Neural crest cell (in vitro differentiated cells): ENCODE results near the gene C2orf66. TPM values are rescaled to one million over a fixed set of nuclear protein-coding genes. Genes with fewer than 3 reads are reported as not detected.

ENCODE experiments used
- DNase-seq: peaks from one replicate; pipeline ENCODE4 v3.0.0; 2021; ENCODE audit warnings: low read depth, mixed read lengths, low spot score
- H3K27ac Mint-ChIP-seq: one replicate; pipeline ENCODE4 v1.8.0; 2021; ENCODE audit warnings: mild to moderate bottlenecking, mixed read lengths; ENCODE audit not compliant: unreplicated experiment
- H3K27me3 Mint-ChIP-seq: 2 replicates; pipeline ENCODE4 v1.8.0; 2021; ENCODE audit warnings: low read depth, mild to moderate bottlenecking, mixed read lengths
- H3K36me3 Mint-ChIP-seq: 2 replicates; pipeline ENCODE4 v1.8.0; 2021; ENCODE audit warnings: low read depth, mild to moderate bottlenecking, mixed read lengths
- H3K4me1 Mint-ChIP-seq: 2 replicates; pipeline ENCODE4 v1.8.0; 2021; ENCODE audit warnings: mixed read lengths
- H3K4me3 Mint-ChIP-seq: one replicate; pipeline ENCODE4 v1.8.0; 2021; ENCODE audit warnings: mild to moderate bottlenecking, mixed read lengths
- H3K9me3 Mint-ChIP-seq: 2 replicates; pipeline ENCODE4 v1.8.0; 2021; ENCODE audit warnings: mixed read lengths
- total RNA-seq: library from RNA; stranded (reverse); gene quantifications from 2 replicates; pipeline ENCODE4 v1.2.1, GENCODE V29; 2021
- TF ChIP-seq, protein P1 (sequence below): fragments of 200-600 bp; sonication (generic); conservative IDR thresholded peaks from 2 replicates; pipeline ENCODE4 v1.5.0; 2021; ENCODE audit warnings: antibody characterized with exemption, mild to moderate bottlenecking

The C2orf66 gene
- total RNA-seq, 1 donor from 2014 or later: not detected

DNA sequence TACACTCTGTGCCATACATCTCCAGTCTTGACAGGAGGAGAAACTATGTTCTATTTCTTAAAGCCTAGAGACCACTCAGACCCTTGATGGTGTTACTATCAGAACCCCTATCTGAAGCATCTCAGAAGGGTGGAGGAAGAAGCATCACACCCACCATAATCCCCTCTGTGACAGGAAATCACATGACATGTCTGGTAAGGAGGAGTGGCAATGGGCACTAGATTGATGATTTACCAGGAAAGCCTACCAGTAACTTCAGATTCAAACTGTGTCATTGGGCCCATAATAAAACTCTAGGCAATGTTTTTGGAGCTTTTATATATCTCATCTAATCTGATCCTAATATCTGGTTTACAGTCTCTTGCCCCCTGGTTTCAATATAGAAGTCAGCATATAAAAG is 37.1 kb upstream of the C2orf66 start:
- Mint-ChIP-seq H3K36me3 (peaks cover 10% of the 10 kb centered on the region), H3K9me3 (no peaks in the 10 kb centered on the region), H3K4me1 (no peaks in the 10 kb centered on the region), H3K4me3 (no peak overlapping the region), H3K27me3 (no peaks in the 10 kb centered on the region), H3K27ac (no peak overlapping the region)
- DNase-seq: no peak
- TF ChIP-seq, protein P1, sequence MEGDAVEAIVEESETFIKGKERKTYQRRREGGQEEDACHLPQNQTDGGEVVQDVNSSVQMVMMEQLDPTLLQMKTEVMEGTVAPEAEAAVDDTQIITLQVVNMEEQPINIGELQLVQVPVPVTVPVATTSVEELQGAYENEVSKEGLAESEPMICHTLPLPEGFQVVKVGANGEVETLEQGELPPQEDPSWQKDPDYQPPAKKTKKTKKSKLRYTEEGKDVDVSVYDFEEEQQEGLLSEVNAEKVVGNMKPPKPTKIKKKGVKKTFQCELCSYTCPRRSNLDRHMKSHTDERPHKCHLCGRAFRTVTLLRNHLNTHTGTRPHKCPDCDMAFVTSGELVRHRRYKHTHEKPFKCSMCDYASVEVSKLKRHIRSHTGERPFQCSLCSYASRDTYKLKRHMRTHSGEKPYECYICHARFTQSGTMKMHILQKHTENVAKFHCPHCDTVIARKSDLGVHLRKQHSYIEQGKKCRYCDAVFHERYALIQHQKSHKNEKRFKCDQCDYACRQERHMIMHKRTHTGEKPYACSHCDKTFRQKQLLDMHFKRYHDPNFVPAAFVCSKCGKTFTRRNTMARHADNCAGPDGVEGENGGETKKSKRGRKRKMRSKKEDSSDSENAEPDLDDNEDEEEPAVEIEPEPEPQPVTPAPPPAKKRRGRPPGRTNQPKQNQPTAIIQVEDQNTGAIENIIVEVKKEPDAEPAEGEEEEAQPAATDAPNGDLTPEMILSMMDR: no peak

DNA sequence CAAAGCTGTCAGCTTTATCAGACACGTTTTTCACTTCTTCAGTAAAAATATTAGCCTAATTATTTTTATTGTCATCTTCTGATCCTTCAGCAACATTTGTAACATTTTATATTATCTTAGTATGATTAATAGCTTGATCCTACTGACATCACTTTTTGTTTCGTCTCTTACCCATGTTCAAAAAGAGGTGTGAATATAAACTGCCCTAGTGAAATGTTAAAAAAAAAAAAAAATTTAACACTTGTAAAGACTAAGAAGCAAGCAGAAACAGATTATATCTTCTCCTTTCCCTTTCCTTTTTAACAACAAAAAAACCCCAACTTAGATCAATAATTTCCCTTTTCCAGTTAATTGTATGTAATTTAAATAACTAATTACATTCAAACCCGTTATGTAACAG is 36.2 kb upstream of the C2orf66 start:
- Mint-ChIP-seq H3K4me3 (no peak overlapping the region), H3K27me3 (no peaks in the 10 kb centered on the region), H3K9me3 (no peaks in the 10 kb centered on the region), H3K27ac (no peak overlapping the region), H3K4me1 (no peaks in the 10 kb centered on the region), H3K36me3 (peaks cover 12% of the 10 kb centered on the region)
- TF ChIP-seq, protein P1: no peak
- DNase-seq: no peak

DNA sequence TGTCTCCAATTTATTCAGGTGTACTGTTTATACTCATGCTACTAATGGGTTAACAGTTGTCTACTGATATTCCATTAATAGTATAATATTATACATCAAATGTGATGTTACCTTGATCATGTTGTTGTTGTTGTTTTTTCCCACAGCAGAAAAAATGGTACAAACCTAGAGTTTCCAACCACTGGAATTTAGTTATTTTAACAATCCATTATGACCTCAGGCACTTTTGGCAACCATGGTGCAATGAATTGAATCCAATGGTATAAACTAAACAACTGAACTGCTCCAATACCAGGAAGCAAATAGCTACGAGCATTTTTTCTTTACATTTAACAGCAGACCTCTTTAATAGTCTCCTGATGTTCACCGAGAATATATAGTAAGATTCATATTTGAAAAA is 31.0 kb upstream of the C2orf66 start:
- DNase-seq: no peak
- Mint-ChIP-seq H3K36me3 (peaks cover 14% of the 10 kb centered on the region), H3K4me1 (no peaks in the 10 kb centered on the region), H3K27ac (no peak overlapping the region), H3K9me3 (no peaks in the 10 kb centered on the region), H3K4me3 (no peak overlapping the region), H3K27me3 (no peaks in the 10 kb centered on the region)
- TF ChIP-seq, protein P1: no peak

DNA sequence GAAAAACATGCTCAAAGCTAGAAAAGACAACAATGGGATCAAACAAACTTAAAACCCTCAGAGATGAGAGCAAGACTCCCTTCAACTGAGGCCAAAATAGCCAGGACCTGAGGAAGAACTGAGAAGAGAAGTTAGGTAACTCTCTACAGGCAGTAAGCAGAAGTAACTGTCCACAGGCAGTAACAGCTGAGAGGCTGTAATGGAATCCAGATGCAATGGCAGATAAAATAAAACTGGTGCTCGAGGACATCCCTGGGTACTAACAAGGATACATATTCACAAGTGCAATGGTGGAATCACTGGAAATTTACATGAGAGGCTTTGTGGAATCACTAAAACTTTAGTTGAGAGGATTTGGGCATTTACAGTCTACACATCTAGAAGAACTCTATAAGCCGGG is 30.4 kb upstream of the C2orf66 start:
- no peak for DNase-seq
- H3K4me3 Mint-ChIP-seq: no peak overlapping the region
- H3K27me3 Mint-ChIP-seq: no peaks in the 10 kb centered on the region
- no peaks in the 10 kb centered on the region for H3K4me1 Mint-ChIP-seq
- H3K27ac Mint-ChIP-seq: no peak overlapping the region
- peaks cover 14% of the 10 kb centered on the region for H3K36me3 Mint-ChIP-seq
- TF ChIP-seq, protein P1: no peak
- no peaks in the 10 kb centered on the region for H3K9me3 Mint-ChIP-seq

DNA sequence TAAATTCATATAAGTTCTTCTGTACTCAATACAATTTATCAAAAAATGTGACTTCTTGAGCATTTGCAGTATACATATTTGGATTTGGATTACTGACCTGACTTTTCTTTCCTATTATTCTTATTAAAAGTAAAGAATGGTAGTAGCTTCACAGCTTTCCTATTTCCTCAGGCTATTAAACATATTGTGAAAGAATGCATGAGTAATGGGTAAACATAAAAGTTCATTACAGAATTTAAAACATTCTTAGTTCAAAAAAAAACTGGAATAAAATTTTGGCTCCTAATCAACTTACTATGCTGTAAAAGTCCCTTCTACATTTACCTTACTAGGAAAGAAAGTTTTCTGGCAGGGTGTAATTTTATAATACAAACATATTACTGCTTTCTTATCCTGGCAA is 27.3 kb upstream of the C2orf66 start:
- Mint-ChIP-seq H3K27me3 (no peaks in the 10 kb centered on the region), H3K4me1 (no peaks in the 10 kb centered on the region), H3K9me3 (no peaks in the 10 kb centered on the region)

More for the DNA sequence above, 27.3 kb upstream of the C2orf66 start:
- TF ChIP-seq, protein P1: no peak
- no peak for DNase-seq
- Mint-ChIP-seq H3K36me3 (peaks cover 11% of the 10 kb centered on the region), H3K27ac (no peak overlapping the region), H3K4me3 (no peak overlapping the region)
